WTC11 (cell line): Measurements from ENCODE around the gene EFS.

Experiments used
- GTF2I ChIP-seq: fragments of 250-450 bp; sonication (Bioruptor Pico); conservative IDR thresholded peaks from 2 replicates; pipeline ENCODE4 v1.4.0; 2021; ENCODE audit warnings: mild to moderate bottlenecking
- SP1 ChIP-seq: sonication (generic); formaldehyde crosslinking; conservative IDR thresholded peaks from 2 replicates; pipeline ENCODE4 v1.8.1; 2022; ENCODE audit warnings: missing genetic modification reagents
- TF ChIP-seq, protein P1 (sequence below): fragments of 200-600 bp; IDR thresholded peaks from 2 replicates; pipeline ENCODE4 v1.8.0; 2022; ENCODE audit warnings: antibody characterized with exemption
- TF ChIP-seq, protein P2 (sequence below): sonication (generic); formaldehyde crosslinking; conservative IDR thresholded peaks from 2 replicates; pipeline ENCODE4 v1.8.1; 2023; ENCODE audit warnings: mild to moderate bottlenecking, low read depth, missing genetic modification reagents, moderate library complexity
- TF ChIP-seq, protein P3 (sequence below): sonication (generic); formaldehyde crosslinking; IDR thresholded peaks from 2 replicates; pipeline ENCODE4 v1.8.0; 2022; ENCODE audit warnings: mild to moderate bottlenecking, missing genetic modification reagents
- TF ChIP-seq, protein P4 (sequence below): sonication (generic); formaldehyde crosslinking; IDR thresholded peaks from 2 replicates; pipeline ENCODE4 v1.8.1; 2022; ENCODE audit warnings: mild to moderate bottlenecking, missing genetic modification reagents, moderate library complexity, borderline replicate concordance

DNA sequence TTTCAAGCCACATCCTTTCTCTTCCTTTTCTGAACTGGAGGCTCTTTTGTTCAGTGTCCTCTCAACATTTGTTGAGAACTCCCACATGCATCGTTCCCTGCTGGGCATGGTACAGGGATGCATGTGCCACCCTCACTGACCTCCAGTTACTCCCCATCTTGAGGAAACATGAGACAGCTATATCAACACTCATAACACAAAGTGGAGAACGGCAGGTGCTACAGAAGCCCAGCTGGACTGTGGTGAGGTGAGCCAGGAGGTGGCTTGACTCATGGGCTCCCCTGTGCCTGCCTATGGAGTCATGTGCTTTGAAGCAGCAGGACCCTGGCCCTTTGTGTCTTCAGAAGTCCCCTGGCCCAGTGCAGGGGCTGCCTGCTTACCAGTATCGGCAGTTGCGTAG, 33.4 kb upstream of the EFS start:
- TF ChIP-seq, protein P1, sequence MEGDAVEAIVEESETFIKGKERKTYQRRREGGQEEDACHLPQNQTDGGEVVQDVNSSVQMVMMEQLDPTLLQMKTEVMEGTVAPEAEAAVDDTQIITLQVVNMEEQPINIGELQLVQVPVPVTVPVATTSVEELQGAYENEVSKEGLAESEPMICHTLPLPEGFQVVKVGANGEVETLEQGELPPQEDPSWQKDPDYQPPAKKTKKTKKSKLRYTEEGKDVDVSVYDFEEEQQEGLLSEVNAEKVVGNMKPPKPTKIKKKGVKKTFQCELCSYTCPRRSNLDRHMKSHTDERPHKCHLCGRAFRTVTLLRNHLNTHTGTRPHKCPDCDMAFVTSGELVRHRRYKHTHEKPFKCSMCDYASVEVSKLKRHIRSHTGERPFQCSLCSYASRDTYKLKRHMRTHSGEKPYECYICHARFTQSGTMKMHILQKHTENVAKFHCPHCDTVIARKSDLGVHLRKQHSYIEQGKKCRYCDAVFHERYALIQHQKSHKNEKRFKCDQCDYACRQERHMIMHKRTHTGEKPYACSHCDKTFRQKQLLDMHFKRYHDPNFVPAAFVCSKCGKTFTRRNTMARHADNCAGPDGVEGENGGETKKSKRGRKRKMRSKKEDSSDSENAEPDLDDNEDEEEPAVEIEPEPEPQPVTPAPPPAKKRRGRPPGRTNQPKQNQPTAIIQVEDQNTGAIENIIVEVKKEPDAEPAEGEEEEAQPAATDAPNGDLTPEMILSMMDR, result no peak
- TF ChIP-seq SP1 (CRISPR knock-in tag), result no peak
- no peak for TF ChIP-seq GTF2I (CRISPR knock-in tag)
- TF ChIP-seq, protein P2, sequence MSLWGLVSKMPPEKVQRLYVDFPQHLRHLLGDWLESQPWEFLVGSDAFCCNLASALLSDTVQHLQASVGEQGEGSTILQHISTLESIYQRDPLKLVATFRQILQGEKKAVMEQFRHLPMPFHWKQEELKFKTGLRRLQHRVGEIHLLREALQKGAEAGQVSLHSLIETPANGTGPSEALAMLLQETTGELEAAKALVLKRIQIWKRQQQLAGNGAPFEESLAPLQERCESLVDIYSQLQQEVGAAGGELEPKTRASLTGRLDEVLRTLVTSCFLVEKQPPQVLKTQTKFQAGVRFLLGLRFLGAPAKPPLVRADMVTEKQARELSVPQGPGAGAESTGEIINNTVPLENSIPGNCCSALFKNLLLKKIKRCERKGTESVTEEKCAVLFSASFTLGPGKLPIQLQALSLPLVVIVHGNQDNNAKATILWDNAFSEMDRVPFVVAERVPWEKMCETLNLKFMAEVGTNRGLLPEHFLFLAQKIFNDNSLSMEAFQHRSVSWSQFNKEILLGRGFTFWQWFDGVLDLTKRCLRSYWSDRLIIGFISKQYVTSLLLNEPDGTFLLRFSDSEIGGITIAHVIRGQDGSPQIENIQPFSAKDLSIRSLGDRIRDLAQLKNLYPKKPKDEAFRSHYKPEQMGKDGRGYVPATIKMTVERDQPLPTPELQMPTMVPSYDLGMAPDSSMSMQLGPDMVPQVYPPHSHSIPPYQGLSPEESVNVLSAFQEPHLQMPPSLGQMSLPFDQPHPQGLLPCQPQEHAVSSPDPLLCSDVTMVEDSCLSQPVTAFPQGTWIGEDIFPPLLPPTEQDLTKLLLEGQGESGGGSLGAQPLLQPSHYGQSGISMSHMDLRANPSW (CRISPR knock-in tag), result no peak
- TF ChIP-seq, protein P3, sequence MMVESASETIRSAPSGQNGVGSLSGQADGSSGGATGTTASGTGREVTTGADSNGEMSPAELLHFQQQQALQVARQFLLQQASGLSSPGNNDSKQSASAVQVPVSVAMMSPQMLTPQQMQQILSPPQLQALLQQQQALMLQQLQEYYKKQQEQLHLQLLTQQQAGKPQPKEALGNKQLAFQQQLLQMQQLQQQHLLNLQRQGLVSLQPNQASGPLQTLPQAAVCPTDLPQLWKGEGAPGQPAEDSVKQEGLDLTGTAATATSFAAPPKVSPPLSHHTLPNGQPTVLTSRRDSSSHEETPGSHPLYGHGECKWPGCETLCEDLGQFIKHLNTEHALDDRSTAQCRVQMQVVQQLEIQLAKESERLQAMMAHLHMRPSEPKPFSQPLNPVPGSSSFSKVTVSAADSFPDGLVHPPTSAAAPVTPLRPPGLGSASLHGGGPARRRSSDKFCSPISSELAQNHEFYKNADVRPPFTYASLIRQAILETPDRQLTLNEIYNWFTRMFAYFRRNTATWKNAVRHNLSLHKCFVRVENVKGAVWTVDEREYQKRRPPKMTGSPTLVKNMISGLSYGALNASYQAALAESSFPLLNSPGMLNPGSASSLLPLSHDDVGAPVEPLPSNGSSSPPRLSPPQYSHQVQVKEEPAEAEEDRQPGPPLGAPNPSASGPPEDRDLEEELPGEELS (CRISPR knock-in tag), result no peak
- TF ChIP-seq, protein P4, sequence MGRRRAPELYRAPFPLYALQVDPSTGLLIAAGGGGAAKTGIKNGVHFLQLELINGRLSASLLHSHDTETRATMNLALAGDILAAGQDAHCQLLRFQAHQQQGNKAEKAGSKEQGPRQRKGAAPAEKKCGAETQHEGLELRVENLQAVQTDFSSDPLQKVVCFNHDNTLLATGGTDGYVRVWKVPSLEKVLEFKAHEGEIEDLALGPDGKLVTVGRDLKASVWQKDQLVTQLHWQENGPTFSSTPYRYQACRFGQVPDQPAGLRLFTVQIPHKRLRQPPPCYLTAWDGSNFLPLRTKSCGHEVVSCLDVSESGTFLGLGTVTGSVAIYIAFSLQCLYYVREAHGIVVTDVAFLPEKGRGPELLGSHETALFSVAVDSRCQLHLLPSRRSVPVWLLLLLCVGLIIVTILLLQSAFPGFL (CRISPR knock-in tag), result no peak
